Dedifferentiated amniotic fluid mesenchymal stem cell (primary cell): ENCODE measurements around the gene PRR14.
A peak's percentile ranks its signal among the peaks of the same experiment; 100 is the strongest.

Experiments used
- DNase-seq: peaks from one replicate; pipeline ENCODE4 v3.0.0-alpha.2; 2016; ENCODE audit errors: extremely low spot score

Gene PRR14

GRCh38 chr16:30650369-30651123, at the start of gene PRR14:
PRR14 (plus strand) TSS chr16:30650960; CDS start chr16:30651646, 686 bp downstream.
- peak; percentile 98 for DNase-seq

GRCh38 chr16:30601966-30602365, 48.8 kb upstream of the PRR14 start:
- DNase-seq: no peak

- peak; percentile 31 for DNase-seq
Measured at GRCh38 chr16:30602616-30603277, 48.0 kb upstream of the PRR14 start.

DNA sequence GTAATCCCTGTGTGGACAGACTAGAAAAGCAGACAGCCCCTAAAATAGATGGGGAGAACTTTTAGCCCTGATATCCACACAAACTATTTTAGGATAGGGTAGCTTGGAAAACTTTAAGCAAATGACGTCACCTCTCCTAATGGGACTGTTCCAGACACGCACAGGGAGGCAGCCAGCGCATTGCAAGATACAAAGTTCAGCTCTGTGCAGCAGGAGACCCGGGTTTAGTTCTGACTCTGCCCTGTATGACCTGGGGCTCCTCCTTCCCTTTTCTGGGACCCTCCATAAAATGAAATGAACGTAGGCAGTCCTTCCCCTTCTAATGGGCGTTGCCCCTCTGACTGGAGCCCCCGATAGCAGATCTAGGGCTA, 46.8 kb upstream of the PRR14 start:
- no peak for DNase-seq

- DNase-seq: no peak
Measured at GRCh38 chr16:30604316-30604947, 46.3 kb upstream of the PRR14 start.

GRCh38 chr16:30605158-30605557, 45.6 kb upstream of the PRR14 start:
- no peak for DNase-seq

- no peak for DNase-seq
Measured at GRCh38 chr16:30606004-30606403, 44.8 kb upstream of the PRR14 start.

GRCh38 chr16:30609002-30609925, 41.5 kb upstream of the PRR14 start:
- DNase-seq: no peak

DNA sequence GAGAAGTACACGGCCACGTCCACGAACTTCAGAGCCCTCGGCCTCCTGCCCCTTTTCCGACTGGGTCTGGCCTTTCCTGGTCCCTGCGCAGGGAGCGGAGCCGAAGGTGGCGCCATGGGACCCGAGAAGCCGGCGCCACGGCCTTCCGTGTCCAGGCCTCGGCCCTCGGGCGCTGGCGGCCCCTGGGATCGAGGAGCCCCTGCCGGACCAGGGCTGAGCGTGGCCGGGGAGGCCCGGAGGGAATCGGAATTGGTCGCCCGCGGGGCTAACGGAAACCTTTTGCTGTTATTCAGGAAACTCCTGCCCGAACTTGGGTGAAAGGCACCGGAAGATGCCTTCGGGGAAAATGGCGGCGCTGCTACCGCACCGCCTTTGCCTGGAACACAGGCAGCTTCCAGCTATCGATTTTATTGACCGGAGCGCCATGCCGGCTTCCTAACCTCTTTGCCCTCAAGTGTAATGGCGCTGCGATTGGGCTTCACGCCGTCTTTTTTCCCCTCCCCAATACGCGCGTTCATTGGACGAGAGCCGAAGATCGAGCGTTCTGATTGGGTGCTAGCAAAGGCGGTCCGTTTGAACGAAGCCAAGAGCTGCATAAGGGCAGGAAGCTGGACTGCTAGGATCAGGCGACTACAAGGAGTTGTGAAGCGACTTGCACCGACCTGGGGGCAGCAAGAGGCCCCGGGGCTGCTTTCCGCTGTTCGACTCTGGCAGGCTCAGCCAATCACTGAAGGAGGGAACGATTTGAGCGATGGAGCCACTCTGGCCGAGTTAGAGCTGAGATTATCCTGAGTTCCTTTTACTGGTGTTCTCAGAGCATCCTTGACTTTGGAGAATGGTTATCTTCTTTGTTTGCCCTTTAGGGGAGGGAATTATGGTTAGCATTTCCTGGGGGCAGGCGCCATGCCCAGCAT, 40.6 kb upstream of the PRR14 start, which contains the start of gene ZNF689:
Gene ZNF689 (minus strand): TSS at position 464 of the 914 bp plus-strand sequence. CDS start 348 bp downstream, at position 116.
- DNase-seq: peak; percentile 97

GRCh38 chr16:30615358-30616091, 35.2 kb upstream of the PRR14 start:
- DNase-seq: no peak

DNA sequence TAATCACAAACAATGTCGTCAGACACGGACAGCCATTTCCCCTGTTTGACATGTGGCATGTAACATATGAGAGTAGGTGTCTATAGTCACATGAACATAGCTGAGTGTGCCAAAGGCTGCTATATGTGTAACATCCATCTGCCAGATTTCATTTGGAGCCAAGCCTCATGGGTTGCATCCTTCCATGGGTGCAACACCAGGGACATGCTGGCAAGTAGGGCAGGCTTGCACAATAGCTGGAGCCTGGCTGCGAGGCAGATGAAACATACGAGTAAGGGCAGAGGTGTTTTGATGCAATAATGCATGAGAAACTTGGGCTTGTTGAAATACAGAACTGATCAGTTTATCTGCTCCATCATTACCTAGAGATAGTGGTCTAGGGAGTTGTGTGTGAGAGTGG, 31.6 kb upstream of the PRR14 start:
- DNase-seq: no peak

DNA sequence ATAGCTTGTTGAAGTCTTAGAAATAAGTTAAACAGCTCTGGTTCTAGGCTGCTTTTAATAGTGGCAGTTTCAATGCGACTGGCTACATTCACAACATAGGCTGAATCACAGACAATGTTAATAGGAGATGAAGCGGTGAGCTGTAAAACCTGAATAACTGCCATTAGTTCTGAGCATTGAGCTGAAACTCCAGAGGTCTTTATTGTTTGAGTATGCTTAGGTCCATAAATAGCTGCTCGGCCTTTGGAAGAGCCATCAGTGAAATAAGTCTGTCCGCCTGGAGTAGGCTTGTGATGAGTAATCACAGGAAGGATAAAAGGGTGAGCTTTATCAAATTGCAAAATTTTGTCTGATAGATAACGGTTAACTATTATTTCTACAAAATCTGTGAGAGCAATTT, 31.1 kb upstream of the PRR14 start:
- no peak for DNase-seq

- no peak for DNase-seq
Measured at GRCh38 chr16:30620169-30620568, 30.6 kb upstream of the PRR14 start.

DNA sequence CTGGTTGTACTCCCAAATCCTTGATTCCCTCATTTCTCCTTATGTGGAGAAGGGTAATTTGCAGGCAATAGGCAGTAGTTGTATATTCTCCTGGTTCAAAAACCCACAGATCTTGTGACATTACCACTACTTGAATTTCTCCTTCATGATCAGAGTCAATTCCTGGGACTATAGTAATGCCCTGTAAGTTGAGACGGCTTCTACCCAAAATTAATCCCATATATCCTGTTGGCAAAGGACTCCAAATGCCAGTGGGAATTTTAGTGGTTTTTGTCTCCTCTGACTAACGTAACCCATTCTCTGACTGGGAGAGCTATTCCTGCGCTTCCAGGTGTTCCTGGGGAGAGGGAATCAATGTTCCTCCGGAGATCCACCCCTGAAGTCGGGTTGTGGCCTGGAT, 29.0 kb upstream of the PRR14 start:
- peak; percentile 71 for DNase-seq

DNA sequence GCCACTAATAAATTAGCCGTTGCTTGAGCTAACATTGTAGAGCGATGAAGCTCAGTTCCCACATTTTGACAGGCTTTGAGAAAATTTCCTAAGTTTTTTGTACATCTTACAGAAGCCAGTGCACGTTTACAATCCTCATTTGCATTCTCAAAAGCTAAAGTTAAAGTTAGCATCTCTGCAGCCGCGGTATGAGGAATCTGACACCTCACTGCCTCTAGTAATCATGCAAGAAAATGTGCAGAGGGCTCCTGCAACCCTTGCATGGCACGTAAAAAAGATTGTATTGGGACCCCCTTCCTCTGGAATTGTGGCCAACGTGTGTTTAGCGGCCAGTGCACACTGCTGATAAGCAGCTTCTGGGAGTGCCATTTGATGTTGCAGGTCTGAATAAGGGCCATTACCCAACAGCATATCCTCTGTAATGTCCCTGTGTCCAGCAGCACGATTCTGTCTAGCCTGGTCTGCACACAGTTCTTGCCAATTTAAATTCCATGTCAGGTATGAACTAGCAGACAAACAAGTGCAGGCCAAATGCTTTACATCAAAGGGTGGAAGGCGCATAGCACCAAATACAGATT, 28.2 kb upstream of the PRR14 start:
- no peak for DNase-seq

DNA sequence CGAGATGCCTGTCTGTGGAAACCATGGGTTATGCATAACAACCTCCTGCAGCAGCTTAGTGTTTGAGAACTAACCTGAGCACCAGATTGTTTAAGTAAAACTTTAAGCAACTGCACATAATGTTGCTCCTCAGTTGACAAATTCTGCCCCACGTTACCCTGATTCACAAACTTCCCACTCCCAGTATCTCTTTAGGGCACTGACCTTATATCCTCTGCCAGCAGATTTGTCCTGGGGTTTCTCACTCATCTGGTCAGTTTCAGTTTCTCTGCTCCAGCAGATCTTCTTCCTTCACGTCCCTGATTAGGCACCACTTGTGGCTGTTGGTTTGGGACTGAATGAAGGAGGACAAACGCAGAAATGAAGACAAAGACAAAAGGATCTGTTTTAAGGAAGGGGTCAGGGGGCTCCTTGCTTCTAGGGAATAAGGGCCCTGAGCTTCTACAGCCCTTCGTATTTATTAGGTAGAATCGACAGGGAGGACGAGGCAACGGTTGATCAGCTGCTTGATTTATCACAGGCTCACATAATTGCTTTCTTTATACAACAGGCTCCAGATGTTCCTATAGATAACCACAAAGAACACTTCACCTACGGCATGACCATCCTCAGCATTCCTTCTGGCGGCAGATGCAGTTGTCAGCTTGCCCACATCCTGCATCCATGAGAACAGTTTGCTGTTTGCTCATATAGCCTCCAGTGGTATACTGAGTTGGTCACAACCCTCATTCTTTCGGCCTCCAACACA, 27.1 kb upstream of the PRR14 start:
- no peak for DNase-seq

DNA sequence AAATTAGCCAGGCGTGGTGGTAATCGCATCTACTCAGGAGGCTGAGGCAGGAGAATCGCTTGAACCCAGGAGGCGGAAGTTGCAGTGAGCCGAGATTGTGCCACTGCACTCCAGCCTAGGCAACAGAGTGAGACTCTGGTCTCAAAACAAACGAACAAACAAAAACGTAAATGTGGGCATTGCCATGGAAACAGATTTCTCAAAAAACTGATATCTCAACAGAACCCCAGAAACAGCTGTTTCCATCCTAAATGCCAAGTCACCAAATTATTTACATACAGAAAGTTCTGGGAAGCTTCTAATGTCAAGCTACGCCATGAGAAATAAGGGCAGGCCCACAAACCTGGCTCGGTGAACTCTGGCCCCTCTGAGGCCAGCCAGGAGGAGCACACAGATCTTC, 24.5 kb upstream of the PRR14 start:
- no peak for DNase-seq

DNA sequence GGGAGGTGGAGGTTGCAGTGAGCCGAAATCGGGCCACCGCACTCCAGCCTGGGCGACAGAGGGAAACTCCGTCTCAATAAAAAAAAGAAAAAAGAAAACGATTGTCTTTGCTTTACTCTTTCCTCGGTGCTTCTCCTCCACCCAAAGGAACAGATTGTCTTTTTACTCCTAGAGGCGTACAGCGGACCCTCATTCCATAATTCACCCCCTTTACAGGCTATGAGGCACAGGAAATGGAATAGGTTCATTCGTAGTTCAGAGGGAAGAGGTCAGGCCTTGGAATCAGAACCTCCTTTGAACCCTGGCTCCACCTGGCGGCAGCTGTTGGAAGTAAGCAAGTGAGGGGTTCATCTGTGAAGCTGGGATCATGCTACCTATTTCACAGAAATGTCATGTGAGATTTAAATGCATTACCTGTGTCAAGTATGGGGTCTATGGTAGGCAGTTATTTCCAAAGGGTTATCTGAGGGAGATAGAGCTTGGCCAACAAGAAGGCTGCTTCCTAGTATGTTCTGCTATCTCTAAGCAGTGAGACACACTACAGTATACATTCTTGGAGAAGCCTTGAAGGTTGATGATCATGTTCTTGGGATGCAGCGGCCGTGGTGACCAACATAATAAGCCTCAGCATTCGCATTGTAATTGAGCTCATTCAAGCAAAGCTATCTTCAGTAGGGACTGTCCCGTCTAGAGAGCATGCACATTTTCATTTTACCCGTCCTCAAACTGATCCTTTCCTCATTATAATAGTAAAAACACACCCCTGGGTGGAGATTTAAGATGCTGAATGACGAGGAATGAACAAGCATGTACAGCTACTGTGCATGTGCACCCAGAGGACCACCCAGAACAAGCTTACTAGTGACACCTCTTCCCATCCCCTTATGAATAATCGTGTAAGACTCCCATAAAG, 21.9 kb upstream of the PRR14 start:
- DNase-seq: peak; percentile 70
